GM12878 (cell line): ENCODE measurements around the gene MPC1. TPM values are rescaled to one million over a fixed set of nuclear protein-coding genes. Genes with fewer than 3 reads are reported as not detected.

ENCODE experiments used
- ATAC-seq: fragments of 200-7000 bp; cut with Tn5 transposase; 3 replicates; pipeline ENCODE4 v1.9.1; 2020; ENCODE audit warnings: mild to moderate bottlenecking, moderate library complexity
- BruUV-seq: library from RNA; stranded (reverse); fragments of 400-500 nt; replicated peaks from 2 replicates; lab custom pipeline; 2021; lab: Mats Ljungman, UMichigan
- CTCF ChIA-PET: fragments of 300-600 bp; sonication (Branson Sonifier 250); formaldehyde crosslinking; extraction: SDS; loops from one replicate; lab custom pipeline; 2021; ENCODE audit warnings: inconsistent platforms; lab: Yijun Ruan, JAX
- POLR2A ChIA-PET: fragments of 350-600 bp; formaldehyde crosslinking; extraction: SDS; loops from one replicate; lab custom pipeline; 2021; ENCODE audit warnings: inconsistent platforms; lab: Charles Lee
- RAD21 ChIA-PET: fragments of 300-600 bp; sonication (Branson Sonifier 250); formaldehyde crosslinking; loops from one replicate; lab custom pipeline; 2023; ENCODE audit warnings: antibody characterized with exemption; ENCODE audit not compliant: unreplicated experiment; lab: Charles Lee
- SMC1A ChIA-PET: fragments of 300-600 bp; sonication (Branson Sonifier 250); formaldehyde crosslinking; loops from one replicate; lab custom pipeline; 2023; ENCODE audit not compliant: unreplicated experiment, uncharacterized antibody; lab: Charles Lee
- DNase-seq: peaks from one replicate; pipeline ENCODE4 v3.0.0-alpha.2; 2011; ENCODE audit warnings: low read depth, low spot score
- FAIRE-seq: peaks from 3 replicates; lab custom pipeline; 2011; peaks lifted over from hg19 to GRCh38; lab: Jason Lieb, UNC
- H2AFZ ChIP-seq: 2 replicates; pipeline ENCODE4 v1.6.0; 2011; ENCODE audit warnings: low read depth, low read length, control low read depth; ENCODE audit not compliant: control insufficient read depth
- H3K27ac ChIP-seq: 2 replicates; pipeline ENCODE4 v1.5.1; 2011; ENCODE audit warnings: control low read depth; ENCODE audit not compliant: control insufficient read depth, insufficient read depth
- H3K27me3 ChIP-seq, 2 experiments: replicated peaks in 1 of 2; 2 replicates each; pipeline versions ENCODE4 v1.6.0 to v1.6.1; 2011; ENCODE audit warnings: low read length in 1 of 2; ENCODE audit not compliant: control insufficient read depth in 2 of 2, insufficient read depth in 2 of 2
- H3K36me3 ChIP-seq, 2 experiments: 2 replicates each; pipeline ENCODE4 v1.5.1; 2011; ENCODE audit warnings: low read length in 1 of 2; ENCODE audit not compliant: control insufficient read depth in 2 of 2, insufficient read depth in 2 of 2
- H3K4me1 ChIP-seq: 2 replicates; pipeline ENCODE4 v1.6.1; 2011; ENCODE audit warnings: mild to moderate bottlenecking, low read length, moderate library complexity, mixed read lengths; ENCODE audit not compliant: control insufficient read depth, insufficient read depth
- H3K4me2 ChIP-seq: 2 replicates; pipeline ENCODE4 v1.6.0; 2011; ENCODE audit warnings: control low read depth; ENCODE audit not compliant: control insufficient read depth, insufficient read depth
- H3K4me3 ChIP-seq: fragments of 200-600 bp; sonication (generic); 2 replicates; pipeline ENCODE4 v1.5.1; 2016
- H3K79me2 ChIP-seq: 2 replicates; pipeline ENCODE4 v1.6.0; 2011; ENCODE audit warnings: low read length; ENCODE audit not compliant: control insufficient read depth, insufficient read depth
- H3K9ac ChIP-seq: 2 replicates; pipeline ENCODE4 v1.8.0; 2011; ENCODE audit warnings: low read length, control low read depth, mixed read lengths; ENCODE audit not compliant: control insufficient read depth, insufficient read depth
- H3K9me3 ChIP-seq: replicated peaks from 3 replicates; pipeline ENCODE4 v1.5.1; 2011; ENCODE audit warnings: mild to moderate bottlenecking, low read length; ENCODE audit not compliant: control insufficient read depth, insufficient read depth
- H4K20me1 ChIP-seq: 2 replicates; pipeline ENCODE4 v1.6.0; 2011; ENCODE audit not compliant: control insufficient read depth, insufficient read depth
- ASH2L ChIP-seq: fragments of 300-600, 200-600 bp; sonication (generic); IDR thresholded peaks from 2 replicates; pipeline ENCODE4 v1.6.1; 2017; ENCODE audit warnings: low read depth, mild to moderate bottlenecking, borderline replicate concordance
- CBX3 ChIP-seq: fragments of 200-600 bp; sonication (generic); IDR thresholded peaks from 2 replicates; pipeline ENCODE4 v1.6.1; 2016; ENCODE audit warnings: low read depth, borderline replicate concordance
- CREM ChIP-seq: IDR thresholded peaks from 2 replicates; pipeline ENCODE4 v1.6.1; 2014; ENCODE audit warnings: antibody characterized with exemption, low read depth
- EZH2 ChIP-seq: IDR thresholded peaks from 2 replicates; pipeline ENCODE4 v1.6.1; 2012; ENCODE audit warnings: low read depth, mild to moderate bottlenecking, control low read depth, inconsistent platforms, low read length, borderline replicate concordance; ENCODE audit not compliant: control insufficient read depth
- HDAC6 ChIP-seq: fragments of 200-600 bp; sonication (generic); IDR thresholded peaks from one replicate; pipeline ENCODE4 v1.8.0; 2017; ENCODE audit warnings: antibody characterized with exemption; ENCODE audit not compliant: unreplicated experiment
- KLF5 ChIP-seq: fragments of 450-650 bp; IDR thresholded peaks from 2 replicates; pipeline ENCODE4 v1.6.1; 2014; ENCODE audit warnings: mild to moderate bottlenecking; ENCODE audit not compliant: partially characterized antibody
- LARP7 ChIP-seq: fragments of 450-650 bp; IDR thresholded peaks from 2 replicates; pipeline ENCODE4 v1.6.1; 2017; ENCODE audit warnings: mild to moderate bottlenecking
- NFYA ChIP-seq: IDR thresholded peaks from 2 replicates; pipeline ENCODE4 v1.6.1; 2011; ENCODE audit warnings: low read depth, mild to moderate bottlenecking, low read length, improper control_type of control experiment, borderline replicate concordance
- NR2F1 ChIP-seq: fragments of 450-650 bp; conservative IDR thresholded peaks from 2 replicates; pipeline ENCODE4 v1.6.1; 2017; ENCODE audit warnings: mild to moderate bottlenecking
- SMARCA5 ChIP-seq: fragments of 450-650 bp; IDR thresholded peaks from 2 replicates; pipeline ENCODE4 v1.6.1; 2017; ENCODE audit warnings: mild to moderate bottlenecking
- SP1 ChIP-seq: IDR thresholded peaks from one replicate; pipeline ENCODE4 v1.6.1; 2011; ENCODE audit warnings: low read depth, low read length
- SUZ12 ChIP-seq: fragments of 200-600 bp; sonication (generic); IDR thresholded peaks from one replicate; pipeline ENCODE4 v1.6.1; 2018; ENCODE audit warnings: antibody characterized with exemption, mild to moderate bottlenecking; ENCODE audit not compliant: unreplicated experiment
- ZNF24 ChIP-seq: fragments of 450-650 bp; IDR thresholded peaks from 2 replicates; pipeline ENCODE4 v1.6.1; 2017; ENCODE audit warnings: antibody characterized with exemption, mild to moderate bottlenecking
- ZNF622 ChIP-seq: fragments of 450-650 bp; IDR thresholded peaks from 2 replicates; pipeline ENCODE4 v1.6.1; 2017; ENCODE audit warnings: mild to moderate bottlenecking, inconsistent platforms
- WGBS: methylation state at CpG from one replicate; pipeline ENCODE4 v1.1.6; 2016; ENCODE audit warnings: low lambda C conversion rate; ENCODE audit not compliant: insufficient replicate concordance, insufficient coverage; ENCODE audit errors: missing lambda C conversion rate; 5-methylcytosine and 5-hydroxymethylcytosine counted together
- in situ Hi-C: fragments of 300-500 bp; cut with MboI; formaldehyde crosslinking; loops from 9 replicates; pipeline ENCODE4 v1.14.3; 2018; ENCODE audit warnings: mixed read lengths
- intact Hi-C: fragments of 100-400 bp; cut with micrococcal nuclease; formaldehyde crosslinking; loops from one replicate; pipeline ENCODE4 v1.14.2; 2022; ENCODE audit not compliant: unreplicated experiment
- polyA plus RNA-seq, 11 experiments: library from polyadenylated mRNA; depleted of rRNA in 4 of 11; unstranded in 6 of 11; stranded (reverse) in 5 of 11; fragments of >200 nt; fragmentation: Nextera tagmentation in 4 of 11; fragmentation: Illumina TruSeq in 1 of 11; extraction: Ambion mirVana in 4 of 11; extraction: Trizol in 1 of 11; gene quantifications; 1 replicate in 1 of 11; 2 replicates in 10 of 11; pipeline versions ENCODE4 v1.2.1 to v1.2.3, GENCODE V29; 2011 to 2016; ENCODE audit warnings: inconsistent platforms in 2 of 11, missing spikeins in 2 of 11, low read depth in 1 of 11
- total RNA-seq, 4 experiments: library from RNA; depleted of rRNA in 3 of 4; stranded (reverse); fragments of >200 nt in 3 of 4; fragmentation: Illumina TruSeq in 1 of 4; extraction: Trizol in 1 of 4; gene quantifications; 2 replicates each; pipeline versions ENCODE4 v1.2.1 to v1.2.3, GENCODE V29; 2013 to 2021
- TF ChIP-seq, protein P1 (sequence below): fragments of 450-650 bp; IDR thresholded peaks from 2 replicates; pipeline ENCODE4 v1.6.1; 2017; ENCODE audit warnings: mild to moderate bottlenecking, moderate library complexity

MPC1 gene
- total and polyA plus RNA-seq, 10 of the 15 experiments (the other 5 are each of a cell fraction or from before 2014, with no cell fraction given), result 53.2 to 177 (median 78.8) TPM

DNA sequence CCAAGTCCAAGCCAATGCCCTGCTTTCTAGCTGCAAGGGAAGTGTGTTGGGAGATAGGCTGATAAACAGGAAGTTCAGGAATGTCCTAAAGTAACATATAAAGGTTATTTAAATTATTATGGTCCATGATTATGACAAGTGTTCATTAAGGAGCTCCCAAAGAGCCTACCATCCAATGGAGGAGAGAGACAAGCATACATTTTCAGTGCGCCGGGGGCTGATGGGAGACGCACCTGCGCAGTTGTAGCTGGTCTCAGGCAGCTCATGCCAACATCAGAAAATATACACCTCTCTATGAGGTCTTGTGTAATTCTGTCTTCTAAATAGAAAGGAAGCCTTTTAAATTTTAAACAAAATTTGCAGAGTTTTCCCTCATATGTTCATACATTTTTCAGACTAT, 27.8 kb downstream of the MPC1 start:
- ChIA-PET RAD21 (interaction anchor here (1.3 kb wide), 1 partner anchor 26 kb away, joined by 3 read pairs; no protein-coding TSS in a partner anchor), CTCF (interaction anchor here (1.0 kb wide), 1 partner anchor 24 kb away, joined by 4 read pairs; no protein-coding TSS in a partner anchor), POLR2A (interaction anchor here (1.0 kb wide), 1 partner anchor 13 kb away, joined by 4 read pairs; the partner anchor contains the start of gene SFT2D1), SMC1A (interaction anchor here (1.2 to 3.5 kb wide), 3 partner anchors 10 to 46 kb away, joined by 3 to 17 read pairs (median 4); no protein-coding TSS in a partner anchor)
- ATAC-seq, result no peak
- H3K9ac ChIP-seq, result no peak overlapping the region
- H3K27ac ChIP-seq, result no peak overlapping the region
- H3K36me3 ChIP-seq, result no peaks in the 10 kb centered on the region
- in situ Hi-C loops, result no loop called here
- H3K79me2 ChIP-seq, result no peaks in the 10 kb centered on the region
- no peak overlapping the region for H3K4me2 ChIP-seq
- no peak overlapping the region for H3K4me3 ChIP-seq
- H3K27me3 ChIP-seq, result no peaks in the 10 kb centered on the region
- FAIRE-seq, result no peak
- no peak overlapping the region for H2AFZ ChIP-seq
- no peak for DNase-seq
- BruUV-seq, result no TSS peak
- no peaks in the 10 kb centered on the region for H4K20me1 ChIP-seq
- H3K4me1 ChIP-seq, result peaks cover 4% of the 10 kb centered on the region
- peaks cover 3% of the 10 kb centered on the region; the same call in 2 of the 3 replicates for H3K9me3 ChIP-seq
- intact Hi-C loops, result no loop called here
- no peak for TF ChIP-seq ASH2L
- TF ChIP-seq CREM, result no peak
- no peak for TF ChIP-seq LARP7
- TF ChIP-seq SMARCA5, result no peak
- no peak for TF ChIP-seq HDAC6
- no peak for TF ChIP-seq KLF5
- TF ChIP-seq CBX3, result no peak
- TF ChIP-seq ZNF622, result no peak
- TF ChIP-seq, protein P1, sequence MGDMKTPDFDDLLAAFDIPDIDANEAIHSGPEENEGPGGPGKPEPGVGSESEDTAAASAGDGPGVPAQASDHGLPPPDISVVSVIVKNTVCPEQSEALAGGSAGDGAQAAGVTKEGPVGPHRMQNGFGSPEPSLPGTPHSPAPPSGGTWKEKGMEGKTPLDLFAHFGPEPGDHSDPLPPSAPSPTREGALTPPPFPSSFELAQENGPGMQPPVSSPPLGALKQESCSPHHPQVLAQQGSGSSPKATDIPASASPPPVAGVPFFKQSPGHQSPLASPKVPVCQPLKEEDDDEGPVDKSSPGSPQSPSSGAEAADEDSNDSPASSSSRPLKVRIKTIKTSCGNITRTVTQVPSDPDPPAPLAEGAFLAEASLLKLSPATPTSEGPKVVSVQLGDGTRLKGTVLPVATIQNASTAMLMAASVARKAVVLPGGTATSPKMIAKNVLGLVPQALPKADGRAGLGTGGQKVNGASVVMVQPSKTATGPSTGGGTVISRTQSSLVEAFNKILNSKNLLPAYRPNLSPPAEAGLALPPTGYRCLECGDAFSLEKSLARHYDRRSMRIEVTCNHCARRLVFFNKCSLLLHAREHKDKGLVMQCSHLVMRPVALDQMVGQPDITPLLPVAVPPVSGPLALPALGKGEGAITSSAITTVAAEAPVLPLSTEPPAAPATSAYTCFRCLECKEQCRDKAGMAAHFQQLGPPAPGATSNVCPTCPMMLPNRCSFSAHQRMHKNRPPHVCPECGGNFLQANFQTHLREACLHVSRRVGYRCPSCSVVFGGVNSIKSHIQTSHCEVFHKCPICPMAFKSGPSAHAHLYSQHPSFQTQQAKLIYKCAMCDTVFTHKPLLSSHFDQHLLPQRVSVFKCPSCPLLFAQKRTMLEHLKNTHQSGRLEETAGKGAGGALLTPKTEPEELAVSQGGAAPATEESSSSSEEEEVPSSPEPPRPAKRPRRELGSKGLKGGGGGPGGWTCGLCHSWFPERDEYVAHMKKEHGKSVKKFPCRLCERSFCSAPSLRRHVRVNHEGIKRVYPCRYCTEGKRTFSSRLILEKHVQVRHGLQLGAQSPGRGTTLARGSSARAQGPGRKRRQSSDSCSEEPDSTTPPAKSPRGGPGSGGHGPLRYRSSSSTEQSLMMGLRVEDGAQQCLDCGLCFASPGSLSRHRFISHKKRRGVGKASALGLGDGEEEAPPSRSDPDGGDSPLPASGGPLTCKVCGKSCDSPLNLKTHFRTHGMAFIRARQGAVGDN, result no peak
- TF ChIP-seq EZH2, result no peak
- no peak for TF ChIP-seq SP1
- TF ChIP-seq SUZ12, result no peak
- no peak for TF ChIP-seq NFYA
- no peak for TF ChIP-seq ZNF24
- TF ChIP-seq NR2F1, result no peak
- WGBS, result 96% methylated on average over 4 of the region's 4 CpGs
